ENCODE data around the gene SYNGR1.
"Not testable (repeated sequence)": the region's sequence is repeated elsewhere in the genome, so short reads cannot be mapped to it uniquely, and the experiment has no call there.

The SYNGR1 gene

GRCh38 chr22:39351689-39352214 is 2.0 kb downstream of the SYNGR1 start:
- Mint-ChIP-seq H3K4me3 (no peak overlapping the region), H3K4me1 (ENCODE audit: low read depth) (no peaks in the 10 kb centered on the region), H3K36me3 (ENCODE audit: low read depth) (no peaks in the 10 kb centered on the region), H3K9me3 (no peaks in the 10 kb centered on the region), H3K27ac (no peak overlapping the region), H3K27me3 (ENCODE audit: low read depth) (peaks cover 37% of the 10 kb centered on the region)
- no peak for DNase-seq (ENCODE audit: low spot score)

DNA sequence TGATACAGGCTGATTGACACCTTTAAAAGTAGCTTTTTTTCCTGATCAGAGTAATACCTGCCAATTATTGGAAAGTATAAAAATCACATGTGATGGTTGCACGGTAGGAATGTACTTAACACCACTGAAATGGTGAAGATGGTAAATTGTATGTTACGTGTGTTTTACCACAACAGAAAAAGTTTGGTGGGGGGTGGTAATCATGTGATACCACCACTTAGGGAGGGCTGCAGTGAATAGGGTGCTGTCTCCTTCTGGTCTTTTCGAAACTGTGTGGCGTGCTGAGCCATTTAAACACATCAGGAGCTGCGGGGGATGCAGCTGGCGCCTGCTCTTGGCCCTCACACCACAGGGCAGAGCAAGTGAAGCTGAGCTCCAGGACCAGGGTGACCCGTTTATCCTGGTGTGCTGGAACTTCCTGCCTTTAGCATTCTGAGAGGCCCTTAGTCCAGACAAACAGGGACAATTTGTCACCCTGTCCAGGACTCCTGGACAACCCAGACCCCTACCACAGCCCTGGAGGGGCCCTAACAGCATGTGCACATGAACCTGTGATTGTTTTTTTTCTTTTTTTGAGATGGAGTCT is 2.6 kb downstream of the SYNGR1 start:
- no peak overlapping the region for H3K27ac Mint-ChIP-seq

DNA sequence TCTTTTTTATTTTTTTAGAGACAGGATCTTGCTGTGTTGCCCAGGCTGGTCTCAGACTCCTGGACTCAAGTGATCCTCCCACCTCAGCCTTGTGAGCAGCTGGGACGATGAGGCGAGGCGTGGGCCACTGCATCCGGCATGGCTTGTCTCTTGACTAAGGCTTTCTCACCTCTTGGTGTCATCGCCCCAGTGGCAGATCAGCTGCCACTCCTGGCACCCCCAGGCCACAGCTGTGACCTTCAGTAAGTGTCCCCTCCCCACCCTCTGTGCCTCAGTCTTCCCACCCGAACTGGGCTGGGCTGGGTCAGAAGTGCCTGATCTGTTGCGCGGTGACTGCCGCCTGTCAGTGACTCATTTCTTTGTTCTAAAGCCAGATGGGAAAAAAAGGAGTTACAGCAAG is 3.6 kb downstream of the SYNGR1 start:
- DNase-seq (ENCODE audit: low spot score), result no peak
- Mint-ChIP-seq H3K27ac (no peak overlapping the region), H3K9me3 (no peaks in the 10 kb centered on the region), H3K4me1 (ENCODE audit: low read depth) (no peaks in the 10 kb centered on the region), H3K36me3 (ENCODE audit: low read depth) (no peaks in the 10 kb centered on the region), H3K27me3 (ENCODE audit: low read depth) (peaks cover 30% of the 10 kb centered on the region), H3K4me3 (no peak overlapping the region)

More for the DNA sequence above, 2.6 kb downstream of the SYNGR1 start:
- Mint-ChIP-seq H3K4me1 (ENCODE audit: low read depth) (no peaks in the 10 kb centered on the region), H3K36me3 (ENCODE audit: low read depth) (no peaks in the 10 kb centered on the region), H3K9me3 (no peaks in the 10 kb centered on the region), H3K27me3 (ENCODE audit: low read depth) (peaks cover 34% of the 10 kb centered on the region), H3K4me3 (no peak overlapping the region)
- DNase-seq (ENCODE audit: low spot score), result no peak

GRCh38 chr22:39355080-39355479 is 5.3 kb downstream of the SYNGR1 start:
- H3K4me3 Mint-ChIP-seq, result no peak overlapping the region
- DNase-seq (ENCODE audit: low spot score), result no peak
- no peaks in the 10 kb centered on the region for H3K36me3 Mint-ChIP-seq (ENCODE audit: low read depth)
- H3K27ac Mint-ChIP-seq, result no peak overlapping the region
- H3K9me3 Mint-ChIP-seq, result no peaks in the 10 kb centered on the region
- peaks cover 18% of the 10 kb centered on the region for H3K27me3 Mint-ChIP-seq (ENCODE audit: low read depth)
- H3K4me1 Mint-ChIP-seq (ENCODE audit: low read depth), result no peaks in the 10 kb centered on the region

- DNase-seq (ENCODE audit: low spot score); H3K4me1 Mint-ChIP-seq (ENCODE audit: low read depth); H3K4me3 Mint-ChIP-seq; H3K27ac Mint-ChIP-seq; H3K36me3 Mint-ChIP-seq (ENCODE audit: low read depth); H3K9me3 Mint-ChIP-seq: not testable (repeated sequence)
- H3K27me3 Mint-ChIP-seq (ENCODE audit: low read depth), result peaks cover 12% of the 10 kb centered on the region
Measured at GRCh38 chr22:39355805-39356204, 6.0 kb downstream of the SYNGR1 start.

GRCh38 chr22:39356464-39356863 is 6.7 kb downstream of the SYNGR1 start:
- Mint-ChIP-seq H3K27me3 (ENCODE audit: low read depth) (peaks cover 6% of the 10 kb centered on the region), H3K4me3 (no peak overlapping the region), H3K9me3 (no peaks in the 10 kb centered on the region), H3K27ac (no peak overlapping the region), H3K36me3 (ENCODE audit: low read depth) (no peaks in the 10 kb centered on the region), H3K4me1 (ENCODE audit: low read depth) (no peaks in the 10 kb centered on the region)
- no peak for DNase-seq (ENCODE audit: low spot score)

DNA sequence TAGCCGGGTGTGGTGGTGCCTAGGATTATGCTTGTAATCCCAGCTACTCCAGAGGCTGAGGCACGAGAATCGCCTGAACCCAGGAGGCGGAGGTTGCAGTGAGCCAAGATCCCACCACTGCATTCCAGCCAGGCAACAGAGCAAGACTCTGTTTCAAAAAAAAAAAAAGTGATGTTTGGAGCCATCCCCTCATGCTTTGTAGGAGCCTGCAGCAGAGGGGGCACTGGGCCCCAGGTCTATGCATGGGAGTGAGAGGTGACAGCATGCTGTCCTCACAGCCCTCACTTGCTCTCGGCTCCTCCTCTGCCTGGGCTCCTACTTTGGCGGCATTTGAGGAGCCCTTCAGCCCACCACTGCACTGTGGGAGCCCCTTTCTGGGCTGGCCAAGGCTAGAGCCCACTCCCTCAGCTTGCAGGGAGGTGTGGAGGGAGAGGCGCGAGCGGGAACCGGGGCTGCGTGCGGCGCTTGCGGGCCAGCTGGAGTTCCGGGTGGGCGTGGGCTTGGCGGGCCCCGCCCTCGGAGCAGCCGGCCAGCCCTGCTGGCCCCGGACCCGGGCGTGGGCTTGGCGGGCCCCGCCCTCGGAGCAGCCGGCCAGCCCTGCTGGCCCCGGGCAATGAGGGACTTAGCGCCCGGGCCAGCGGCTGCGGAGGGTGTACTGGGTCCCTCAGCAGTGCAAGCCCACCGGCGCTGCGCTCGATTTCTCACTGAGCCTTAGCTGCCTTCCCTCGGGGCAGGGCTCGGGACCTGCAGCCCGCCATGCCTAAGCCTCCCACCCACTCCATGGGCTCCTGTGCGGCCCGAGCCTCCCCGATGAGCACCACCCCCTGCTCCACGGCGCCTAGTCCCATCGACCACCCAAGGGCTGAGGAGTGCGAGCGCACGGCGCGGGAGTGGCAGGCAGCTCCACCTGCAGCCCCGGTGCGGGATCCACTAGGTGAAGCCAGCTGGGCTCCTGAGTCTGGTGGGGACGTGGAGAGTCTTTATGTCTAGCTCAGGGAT is 7.6 kb downstream of the SYNGR1 start:
- not testable (repeated sequence) for H3K27me3 Mint-ChIP-seq (ENCODE audit: low read depth); DNase-seq (ENCODE audit: low spot score); H3K36me3 Mint-ChIP-seq (ENCODE audit: low read depth); H3K27ac Mint-ChIP-seq; H3K4me1 Mint-ChIP-seq (ENCODE audit: low read depth); H3K9me3 Mint-ChIP-seq; H3K4me3 Mint-ChIP-seq

DNA sequence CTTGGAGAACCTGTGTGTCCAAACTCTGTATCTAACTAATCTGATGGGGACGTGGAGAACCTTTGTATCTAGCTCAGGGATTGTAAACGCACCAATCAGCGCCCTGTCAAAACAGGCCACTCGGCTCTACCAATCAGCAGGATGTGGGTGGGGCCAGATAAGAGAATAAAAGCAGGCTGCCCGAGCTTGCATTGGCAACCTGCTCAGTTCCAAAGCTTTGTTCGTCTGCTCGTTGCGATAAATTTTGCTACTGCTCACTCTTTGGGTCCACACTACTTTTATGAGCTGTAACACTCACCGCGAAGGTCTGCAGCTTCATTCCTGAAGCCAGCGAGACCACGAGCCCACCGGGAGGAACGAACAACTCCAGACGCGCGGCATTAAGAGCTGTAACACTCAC is 8.4 kb downstream of the SYNGR1 start:
- not testable (repeated sequence) for H3K9me3 Mint-ChIP-seq; H3K27me3 Mint-ChIP-seq (ENCODE audit: low read depth); DNase-seq (ENCODE audit: low spot score); H3K36me3 Mint-ChIP-seq (ENCODE audit: low read depth); H3K27ac Mint-ChIP-seq; H3K4me3 Mint-ChIP-seq; H3K4me1 Mint-ChIP-seq (ENCODE audit: low read depth)

GRCh38 chr22:39359659-39360195 is 9.9 kb downstream of the SYNGR1 start:
- H3K36me3 Mint-ChIP-seq (ENCODE audit: low read depth), result no peaks in the 10 kb centered on the region
- H3K9me3 Mint-ChIP-seq, result no peaks in the 10 kb centered on the region
- no peak overlapping the region for H3K27ac Mint-ChIP-seq
- H3K27me3 Mint-ChIP-seq (ENCODE audit: low read depth), result peaks cover 3% of the 10 kb centered on the region
- no peak overlapping the region for H3K4me3 Mint-ChIP-seq
- no peak for DNase-seq (ENCODE audit: low spot score)
- H3K4me1 Mint-ChIP-seq (ENCODE audit: low read depth), result no peaks in the 10 kb centered on the region

- no peaks in the 10 kb centered on the region for H3K4me1 Mint-ChIP-seq (ENCODE audit: low read depth)
- no peak overlapping the region for H3K27ac Mint-ChIP-seq
- no peak overlapping the region for H3K4me3 Mint-ChIP-seq
- peaks cover 3% of the 10 kb centered on the region for H3K27me3 Mint-ChIP-seq (ENCODE audit: low read depth)
- no peak for DNase-seq (ENCODE audit: low spot score)
- no peaks in the 10 kb centered on the region for H3K36me3 Mint-ChIP-seq (ENCODE audit: low read depth)
- H3K9me3 Mint-ChIP-seq, result no peaks in the 10 kb centered on the region
Measured at GRCh38 chr22:39360242-39360641, 10.5 kb downstream of the SYNGR1 start.

GRCh38 chr22:39360674-39361413 is 11.1 kb downstream of the SYNGR1 start:
- DNase-seq (ENCODE audit: low spot score), result no peak
- Mint-ChIP-seq H3K9me3 (no peaks in the 10 kb centered on the region), H3K4me3 (no peak overlapping the region), H3K27me3 (ENCODE audit: low read depth) (peaks cover 3% of the 10 kb centered on the region), H3K4me1 (ENCODE audit: low read depth) (no peaks in the 10 kb centered on the region), H3K27ac (no peak overlapping the region), H3K36me3 (ENCODE audit: low read depth) (no peaks in the 10 kb centered on the region)

GRCh38 chr22:39361496-39361895 is 11.7 kb downstream of the SYNGR1 start:
- DNase-seq (ENCODE audit: low spot score), result no peak
- no peak overlapping the region for H3K27ac Mint-ChIP-seq
- peaks cover 3% of the 10 kb centered on the region for H3K27me3 Mint-ChIP-seq (ENCODE audit: low read depth)
- H3K4me3 Mint-ChIP-seq, result no peak overlapping the region
- H3K4me1 Mint-ChIP-seq (ENCODE audit: low read depth), result no peaks in the 10 kb centered on the region
- no peaks in the 10 kb centered on the region for H3K36me3 Mint-ChIP-seq (ENCODE audit: low read depth)
- H3K9me3 Mint-ChIP-seq, result no peaks in the 10 kb centered on the region

DNA sequence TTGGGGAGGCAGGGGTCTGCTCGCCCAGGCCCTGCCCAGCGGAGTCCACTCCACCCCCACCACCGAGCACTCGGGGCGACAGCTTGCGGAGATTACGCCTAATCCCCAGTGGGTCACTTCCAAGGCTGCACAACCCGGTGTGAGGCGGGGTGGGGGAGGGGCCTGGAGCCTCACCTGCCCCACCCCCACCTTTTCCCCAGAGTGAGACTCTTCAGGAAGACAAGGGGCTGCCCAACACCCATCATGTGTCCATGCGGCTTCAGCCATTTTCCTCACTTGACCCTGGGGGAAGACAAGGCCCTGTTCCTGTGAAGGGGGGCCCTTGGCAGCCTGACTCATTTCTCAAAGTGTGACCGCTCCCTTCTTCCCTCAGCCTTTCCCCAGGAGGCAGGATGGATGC is 12.5 kb downstream of the SYNGR1 start:
- Mint-ChIP-seq H3K4me1 (ENCODE audit: low read depth) (no peaks in the 10 kb centered on the region), H3K27me3 (ENCODE audit: low read depth) (peaks cover 3% of the 10 kb centered on the region), H3K4me3 (no peak overlapping the region), H3K27ac (no peak overlapping the region), H3K36me3 (ENCODE audit: low read depth) (no peaks in the 10 kb centered on the region), H3K9me3 (no peaks in the 10 kb centered on the region)
- no peak for DNase-seq (ENCODE audit: low spot score)

- H3K4me3 Mint-ChIP-seq, result no peak overlapping the region
- H3K4me1 Mint-ChIP-seq (ENCODE audit: low read depth), result no peaks in the 10 kb centered on the region
- no peaks in the 10 kb centered on the region for H3K36me3 Mint-ChIP-seq (ENCODE audit: low read depth)
- H3K27me3 Mint-ChIP-seq (ENCODE audit: low read depth), result peaks cover 3% of the 10 kb centered on the region
- no peaks in the 10 kb centered on the region for H3K9me3 Mint-ChIP-seq
- DNase-seq (ENCODE audit: low spot score), result no peak
- no peak overlapping the region for H3K27ac Mint-ChIP-seq
Measured at GRCh38 chr22:39362932-39363331, 13.1 kb downstream of the SYNGR1 start.
